A673 (cell line): ENCODE data around the gene FDCSP.

ENCODE experiments used
- CTCF ChIP-seq: fragments of 300-800, 200-600 bp; sonication (generic); conservative IDR thresholded peaks from 2 replicates; pipeline ENCODE4 v1.5.1; 2017; ENCODE audit warnings: low read depth, mild to moderate bottlenecking, antibody characterized with exemption, low read length, moderate library complexity, mixed read lengths
- EZH2 ChIP-seq: fragments of 200-600 bp; sonication (generic); IDR thresholded peaks from 2 replicates; pipeline ENCODE4 v1.6.1; 2017; ENCODE audit warnings: borderline replicate concordance, low read depth, mild to moderate bottlenecking, mixed read lengths, antibody characterized with exemption, low read length; ENCODE audit not compliant: poor library complexity, severe bottlenecking

GRCh38 chr4:70192895-70193294 is 33.0 kb upstream of the FDCSP start:
- TF ChIP-seq CTCF (no peak), EZH2 (no peak)
